ENCODE measurements around the gene POLR1D.
"Not testable (repeated sequence)": the region's sequence is repeated elsewhere in the genome, so short reads cannot be mapped to it uniquely, and the experiment has no call there.

Gene POLR1D

DNA sequence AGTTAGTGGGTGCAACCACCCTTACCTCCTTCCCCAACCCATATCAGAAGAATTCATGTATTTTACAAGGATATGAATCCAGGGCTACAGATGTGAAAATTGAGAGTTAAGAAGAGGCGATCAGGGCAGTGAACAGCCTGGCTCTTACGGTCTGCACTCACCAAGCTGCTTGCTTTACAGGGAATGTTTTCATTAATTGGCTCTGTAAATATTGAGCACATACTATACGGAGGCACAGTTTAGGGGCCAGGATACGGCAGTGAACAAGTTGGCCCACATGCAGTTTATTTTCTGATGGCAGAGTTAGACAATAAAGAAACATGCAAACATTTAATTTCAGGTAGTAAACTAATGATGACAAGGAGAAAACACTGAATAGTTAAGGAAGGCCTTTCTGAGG is 6.4 kb downstream of the POLR1D start:
- no peaks in the 10 kb centered on the region for H3K36me3 ChIP-seq (ENCODE audit: control insufficient read depth, insufficient read depth, low read length)
- no peak for DNase-seq (ENCODE audit: low read depth, low spot score)
- H3K4me1 ChIP-seq (ENCODE audit: control insufficient read depth, insufficient read depth, low read length): no peaks in the 10 kb centered on the region; the same call in 1 of the 2 replicates
- no peaks in the 10 kb centered on the region for H3K9me3 ChIP-seq (ENCODE audit: control insufficient read depth, insufficient read depth, low read length)
- no peak overlapping the region for H3K27ac ChIP-seq (ENCODE audit: low read length)
- no peaks in the 10 kb centered on the region for H3K27me3 ChIP-seq (ENCODE audit: control insufficient read depth, insufficient read depth, low read length)
- no CpG with 5 or more reads among the region's 4 CpGs for WGBS (ENCODE audit: insufficient coverage, insufficient read length)
- no peak overlapping the region for H3K4me3 ChIP-seq (ENCODE audit: low read length)

DNA sequence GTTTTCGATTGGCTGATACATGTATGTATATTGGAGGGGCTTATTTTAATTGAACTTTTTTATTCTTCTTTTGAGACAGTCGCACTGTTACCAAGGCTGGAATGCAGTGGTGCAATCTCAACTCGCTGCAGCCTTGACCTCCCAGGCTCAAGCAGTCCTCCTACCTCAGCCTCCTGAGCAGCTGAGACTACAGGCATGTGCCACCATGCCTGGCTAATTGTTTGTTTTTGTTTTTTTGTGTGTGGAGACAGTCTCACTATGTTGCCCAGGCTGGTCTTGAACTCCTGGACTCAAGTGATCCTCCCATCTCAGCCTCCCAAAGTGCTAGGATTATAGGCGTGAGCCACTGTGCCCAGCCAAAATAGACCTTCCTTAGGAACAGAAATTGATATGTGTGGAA is 7.1 kb downstream of the POLR1D start:
- not testable (repeated sequence) for H3K4me3 ChIP-seq (ENCODE audit: low read length); H3K27me3 ChIP-seq (ENCODE audit: control insufficient read depth, insufficient read depth, low read length); H3K4me1 ChIP-seq (ENCODE audit: control insufficient read depth, insufficient read depth, low read length); H3K36me3 ChIP-seq (ENCODE audit: control insufficient read depth, insufficient read depth, low read length); DNase-seq (ENCODE audit: low read depth, low spot score); H3K9me3 ChIP-seq (ENCODE audit: control insufficient read depth, insufficient read depth, low read length); H3K27ac ChIP-seq (ENCODE audit: low read length)
- WGBS (ENCODE audit: insufficient coverage, insufficient read length): 100% methylated on average over 1 of the region's 4 CpGs

DNA sequence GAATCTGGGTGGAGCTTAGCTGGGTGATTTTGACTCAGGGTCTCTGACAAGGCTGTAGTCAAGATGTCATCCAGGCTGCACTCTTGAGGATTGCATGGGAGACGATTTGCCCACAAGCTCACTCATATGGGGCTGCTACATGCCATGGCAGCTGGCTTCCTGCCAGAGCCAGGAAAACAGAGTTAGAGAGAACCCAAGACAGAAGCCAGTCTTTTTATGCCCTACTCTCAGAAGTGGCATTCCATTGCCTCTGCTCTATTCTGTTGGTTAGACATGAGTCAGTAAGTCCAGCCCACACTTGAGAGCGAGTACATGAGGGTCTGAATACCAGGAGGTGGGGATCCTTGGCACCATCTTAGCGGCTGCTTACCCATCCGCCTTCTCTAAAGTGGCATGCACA is 9.5 kb downstream of the POLR1D start:
- no CpG with 5 or more reads among the region's 4 CpGs for WGBS (ENCODE audit: insufficient coverage, insufficient read length)
- no peak overlapping the region for H3K4me3 ChIP-seq (ENCODE audit: low read length)
- H3K4me1 ChIP-seq (ENCODE audit: control insufficient read depth, insufficient read depth, low read length): no peaks in the 10 kb centered on the region
- H3K36me3 ChIP-seq (ENCODE audit: control insufficient read depth, insufficient read depth, low read length): no peaks in the 10 kb centered on the region
- no peaks in the 10 kb centered on the region for H3K9me3 ChIP-seq (ENCODE audit: control insufficient read depth, insufficient read depth, low read length)
- H3K27ac ChIP-seq (ENCODE audit: low read length): no peak overlapping the region
- no peaks in the 10 kb centered on the region for H3K27me3 ChIP-seq (ENCODE audit: control insufficient read depth, insufficient read depth, low read length)
- no peak for DNase-seq (ENCODE audit: low read depth, low spot score)

DNA sequence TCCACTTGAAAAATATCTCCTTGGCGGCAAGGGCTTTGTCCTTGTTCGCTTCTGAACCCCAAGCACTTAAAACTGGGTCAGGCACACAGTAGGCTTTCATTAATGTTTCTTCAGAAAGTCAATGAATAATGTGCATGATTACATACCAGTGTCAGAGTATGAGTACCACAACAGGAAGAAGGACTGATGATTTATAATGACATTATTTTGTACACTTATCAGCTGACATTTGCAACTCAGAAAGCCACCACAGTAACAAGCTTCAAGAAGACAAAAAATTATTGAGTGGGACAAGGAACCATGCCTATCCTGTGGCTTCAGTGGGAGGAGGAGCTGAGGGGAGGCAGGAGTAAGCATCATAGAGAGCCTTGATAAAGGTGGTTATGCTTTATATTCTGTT is 10.0 kb downstream of the POLR1D start:
- H3K27ac ChIP-seq (ENCODE audit: low read length): no peak overlapping the region
- DNase-seq (ENCODE audit: low read depth, low spot score): no peak
- WGBS (ENCODE audit: insufficient coverage, insufficient read length): no CpG with 5 or more reads among the region's 2 CpGs
- no peaks in the 10 kb centered on the region for H3K27me3 ChIP-seq (ENCODE audit: control insufficient read depth, insufficient read depth, low read length)
- H3K4me3 ChIP-seq (ENCODE audit: low read length): no peak overlapping the region
- H3K4me1 ChIP-seq (ENCODE audit: control insufficient read depth, insufficient read depth, low read length): no peaks in the 10 kb centered on the region
- H3K9me3 ChIP-seq (ENCODE audit: control insufficient read depth, insufficient read depth, low read length): no peaks in the 10 kb centered on the region
- no peaks in the 10 kb centered on the region for H3K36me3 ChIP-seq (ENCODE audit: control insufficient read depth, insufficient read depth, low read length)

DNA sequence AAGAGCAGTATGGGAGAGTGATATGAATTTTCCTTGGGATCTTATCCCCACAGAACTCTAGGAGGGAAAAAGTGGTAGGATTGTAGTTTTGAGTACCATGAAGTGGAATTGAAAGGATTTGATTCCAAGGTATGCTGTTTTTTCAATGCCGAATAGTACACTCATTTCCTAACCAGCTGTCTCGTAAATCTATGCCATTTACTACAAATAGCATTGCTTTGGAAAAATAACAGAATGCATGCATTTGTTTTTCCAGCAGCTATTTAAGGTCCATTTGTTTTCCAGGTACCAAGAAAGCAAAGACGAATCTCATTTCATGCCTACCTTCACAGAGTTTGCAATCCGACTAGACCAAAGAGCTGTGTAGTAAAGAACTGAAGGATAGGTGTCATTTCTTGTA is 10.5 kb downstream of the POLR1D start:
- Histone ChIP-seq H3K36me3 (ENCODE audit: control insufficient read depth, insufficient read depth, low read length) (no peaks in the 10 kb centered on the region), H3K27me3 (ENCODE audit: control insufficient read depth, insufficient read depth, low read length) (no peaks in the 10 kb centered on the region), H3K9me3 (ENCODE audit: control insufficient read depth, insufficient read depth, low read length) (no peaks in the 10 kb centered on the region), H3K4me3 (ENCODE audit: low read length) (no peak overlapping the region), H3K4me1 (ENCODE audit: control insufficient read depth, insufficient read depth, low read length) (no peaks in the 10 kb centered on the region), H3K27ac (ENCODE audit: low read length) (no peak overlapping the region)
- no peak for DNase-seq (ENCODE audit: low read depth, low spot score)
- no CpG with 5 or more reads among the region's 4 CpGs for WGBS (ENCODE audit: insufficient coverage, insufficient read length)

DNA sequence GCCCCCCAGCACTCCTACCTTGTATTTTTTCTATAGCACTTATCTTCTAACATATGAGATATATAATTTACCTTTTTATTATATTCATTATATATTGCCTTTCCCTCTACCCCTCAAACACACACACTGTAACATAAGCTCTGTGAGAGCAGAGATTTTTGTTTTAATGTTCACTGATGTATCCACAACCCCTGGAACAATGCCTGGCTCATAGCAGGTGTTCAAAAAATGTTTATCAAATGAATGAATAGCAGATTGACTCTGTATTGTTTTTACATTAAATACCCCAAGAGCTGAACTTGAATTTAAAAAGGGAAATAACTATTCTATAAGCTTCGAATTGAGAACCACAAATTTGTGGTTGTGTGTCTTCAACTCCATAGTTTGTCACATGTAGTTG is 11.0 kb downstream of the POLR1D start:
- no peak for DNase-seq (ENCODE audit: low read depth, low spot score)
- no CpG with 5 or more reads among the region's 1 CpG for WGBS (ENCODE audit: insufficient coverage, insufficient read length)
- Histone ChIP-seq H3K36me3 (ENCODE audit: control insufficient read depth, insufficient read depth, low read length) (no peaks in the 10 kb centered on the region), H3K27ac (ENCODE audit: low read length) (no peak overlapping the region), H3K4me3 (ENCODE audit: low read length) (no peak overlapping the region), H3K9me3 (ENCODE audit: control insufficient read depth, insufficient read depth, low read length) (no peaks in the 10 kb centered on the region), H3K4me1 (ENCODE audit: control insufficient read depth, insufficient read depth, low read length) (no peaks in the 10 kb centered on the region), H3K27me3 (ENCODE audit: control insufficient read depth, insufficient read depth, low read length) (no peaks in the 10 kb centered on the region)

DNA sequence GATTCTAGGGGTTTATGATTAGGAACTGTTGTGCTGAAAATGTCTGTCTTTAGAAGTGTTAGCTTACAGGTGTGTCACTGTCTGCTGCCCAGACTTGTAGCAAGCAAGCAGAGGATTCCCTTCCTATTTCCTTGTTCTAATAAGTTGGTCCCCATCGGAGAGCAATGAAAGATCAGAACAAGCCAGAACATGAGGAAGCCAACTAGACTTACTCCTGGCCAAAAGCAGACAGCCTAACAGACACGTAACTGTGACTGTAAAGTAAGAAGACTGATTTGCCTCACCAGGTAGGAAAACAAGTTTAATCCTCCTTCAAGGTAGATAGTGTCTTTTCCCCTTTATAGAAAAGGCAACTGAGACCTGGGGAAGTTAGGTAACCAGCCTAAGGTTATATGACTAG is 12.5 kb downstream of the POLR1D start:
- Histone ChIP-seq H3K27ac (ENCODE audit: low read length) (no peak overlapping the region), H3K4me3 (ENCODE audit: low read length) (no peak overlapping the region), H3K9me3 (ENCODE audit: control insufficient read depth, insufficient read depth, low read length) (no peaks in the 10 kb centered on the region; the same call in 1 of the 2 replicates), H3K4me1 (ENCODE audit: control insufficient read depth, insufficient read depth, low read length) (no peaks in the 10 kb centered on the region), H3K27me3 (ENCODE audit: control insufficient read depth, insufficient read depth, low read length) (no peaks in the 10 kb centered on the region), H3K36me3 (ENCODE audit: control insufficient read depth, insufficient read depth, low read length) (no peaks in the 10 kb centered on the region)
- DNase-seq (ENCODE audit: low read depth, low spot score): no peak
- WGBS (ENCODE audit: insufficient coverage, insufficient read length): no CpG with 5 or more reads among the region's 2 CpGs

DNA sequence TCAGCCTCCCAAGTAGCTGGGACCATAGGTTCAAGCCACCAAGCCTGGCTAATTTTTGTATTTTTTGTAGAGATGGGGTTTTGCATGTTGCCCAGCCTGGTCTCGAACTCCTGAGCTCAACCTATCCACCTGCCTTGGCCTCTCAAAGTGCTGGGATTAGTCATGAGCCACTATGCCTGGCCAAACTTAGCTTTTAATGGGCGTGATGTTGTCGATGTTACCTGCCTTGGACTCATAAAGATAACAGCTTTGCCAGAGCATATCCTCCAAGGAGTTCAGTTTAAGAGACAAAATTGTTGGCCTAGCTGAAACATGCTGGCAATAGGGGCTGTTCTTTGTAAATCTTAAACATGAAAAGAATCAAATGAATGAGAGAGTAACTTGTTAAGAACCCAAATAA is 13.1 kb downstream of the POLR1D start:
- no CpG with 5 or more reads among the region's 3 CpGs for WGBS (ENCODE audit: insufficient coverage, insufficient read length)
- H3K9me3 ChIP-seq (ENCODE audit: control insufficient read depth, insufficient read depth, low read length): no peaks in the 10 kb centered on the region; the same call in 1 of the 2 replicates

DNA sequence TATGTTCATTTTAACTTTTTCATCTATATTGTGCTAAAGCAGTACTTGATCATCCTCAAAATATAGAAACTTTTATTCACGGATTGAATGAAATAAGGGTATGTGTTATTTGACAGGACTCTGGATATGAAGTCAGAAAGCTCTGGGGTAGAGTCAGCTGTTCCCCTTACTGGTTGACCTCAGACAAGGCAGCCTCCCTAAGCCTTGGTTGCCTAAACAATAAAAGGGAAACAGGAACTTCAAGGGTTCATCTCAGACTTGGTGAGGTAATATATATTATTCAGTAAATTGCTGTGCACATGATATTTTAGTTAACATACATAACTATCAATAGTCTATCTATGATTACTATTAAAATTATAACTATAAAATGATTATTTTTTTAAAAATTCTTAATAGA is 13.6 kb downstream of the POLR1D start:
- no peaks in the 10 kb centered on the region for H3K27me3 ChIP-seq (ENCODE audit: control insufficient read depth, insufficient read depth, low read length)
- H3K36me3 ChIP-seq (ENCODE audit: control insufficient read depth, insufficient read depth, low read length): no peaks in the 10 kb centered on the region
- no peak overlapping the region for H3K27ac ChIP-seq (ENCODE audit: low read length)
- H3K9me3 ChIP-seq (ENCODE audit: control insufficient read depth, insufficient read depth, low read length): no peaks in the 10 kb centered on the region; the same call in 1 of the 2 replicates
- H3K4me1 ChIP-seq (ENCODE audit: control insufficient read depth, insufficient read depth, low read length): no peaks in the 10 kb centered on the region
- no CpG with 5 or more reads among the region's 1 CpG for WGBS (ENCODE audit: insufficient coverage, insufficient read length)
- H3K4me3 ChIP-seq (ENCODE audit: low read length): no peak overlapping the region
- DNase-seq (ENCODE audit: low read depth, low spot score): no peak

More for the DNA sequence above, 13.1 kb downstream of the POLR1D start:
- DNase-seq (ENCODE audit: low read depth, low spot score): no peak
- Histone ChIP-seq H3K4me1 (ENCODE audit: control insufficient read depth, insufficient read depth, low read length) (no peaks in the 10 kb centered on the region), H3K27ac (ENCODE audit: low read length) (no peak overlapping the region), H3K36me3 (ENCODE audit: control insufficient read depth, insufficient read depth, low read length) (no peaks in the 10 kb centered on the region), H3K4me3 (ENCODE audit: low read length) (no peak overlapping the region), H3K27me3 (ENCODE audit: control insufficient read depth, insufficient read depth, low read length) (no peaks in the 10 kb centered on the region)

DNA sequence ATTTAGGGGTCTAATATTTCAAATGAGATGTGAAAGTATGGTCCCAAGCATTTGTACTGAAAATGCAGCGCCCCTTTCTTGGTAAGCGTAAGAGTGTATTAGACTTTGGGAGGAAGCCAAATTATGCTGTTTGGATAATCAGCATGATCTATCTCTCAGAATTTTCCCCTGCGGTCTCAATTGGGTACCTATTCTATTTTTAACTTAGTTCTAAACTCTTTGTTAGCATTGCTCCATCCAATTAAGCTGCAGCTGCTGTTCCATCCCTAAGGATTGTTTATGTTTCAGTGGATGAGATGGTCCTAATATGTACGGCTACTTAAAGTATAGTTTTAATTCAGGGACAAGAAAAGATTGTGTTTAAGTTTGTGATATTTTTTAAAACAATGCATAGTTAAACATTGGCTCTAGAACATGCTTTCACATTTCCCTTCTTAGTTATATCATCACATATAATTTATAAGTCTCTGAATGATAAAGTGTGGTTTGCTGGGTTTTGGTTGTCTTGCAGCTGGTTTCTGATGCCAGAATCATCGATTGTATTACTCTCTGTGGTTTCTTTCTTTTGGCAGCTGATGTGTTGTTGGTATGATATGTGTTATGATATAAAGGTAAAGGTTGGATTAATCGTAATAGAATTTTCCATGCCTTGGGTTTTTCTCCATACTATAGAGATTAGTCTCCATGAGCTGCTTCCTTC is 15.0 kb downstream of the POLR1D start:
- WGBS (ENCODE audit: insufficient coverage, insufficient read length): no CpG with 5 or more reads among the region's 6 CpGs
- Histone ChIP-seq H3K27me3 (ENCODE audit: control insufficient read depth, insufficient read depth, low read length) (no peaks in the 10 kb centered on the region), H3K9me3 (ENCODE audit: control insufficient read depth, insufficient read depth, low read length) (no peaks in the 10 kb centered on the region; the same call in 1 of the 2 replicates), H3K4me3 (ENCODE audit: low read length) (no peak overlapping the region), H3K4me1 (ENCODE audit: control insufficient read depth, insufficient read depth, low read length) (no peaks in the 10 kb centered on the region), H3K36me3 (ENCODE audit: control insufficient read depth, insufficient read depth, low read length) (no peaks in the 10 kb centered on the region), H3K27ac (ENCODE audit: low read length) (no peak overlapping the region)
- DNase-seq (ENCODE audit: low read depth, low spot score): no peak

DNA sequence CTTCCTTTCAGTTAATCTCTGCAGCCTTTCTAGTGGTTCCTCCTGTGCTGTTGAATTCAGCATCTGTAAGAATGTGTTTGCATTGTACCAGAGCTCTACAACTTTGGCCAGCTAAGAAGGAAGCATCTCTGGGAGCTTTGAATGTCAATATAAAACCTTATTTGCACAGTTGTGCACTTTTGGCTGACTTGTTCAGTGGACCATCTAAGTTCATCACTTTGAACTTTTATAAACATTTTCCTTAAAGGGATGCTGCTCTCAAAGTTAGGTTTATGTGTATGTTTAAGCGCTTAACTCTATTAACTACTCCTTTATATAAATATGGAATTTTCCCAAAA is 15.6 kb downstream of the POLR1D start:
- H3K9me3 ChIP-seq (ENCODE audit: control insufficient read depth, insufficient read depth, low read length): no peaks in the 10 kb centered on the region; the same call in 1 of the 2 replicates
- DNase-seq (ENCODE audit: low read depth, low spot score): no peak
- WGBS (ENCODE audit: insufficient coverage, insufficient read length): no CpG with 5 or more reads among the region's 1 CpG
- H3K27ac ChIP-seq (ENCODE audit: low read length): no peak overlapping the region
- no peak overlapping the region for H3K4me3 ChIP-seq (ENCODE audit: low read length)
- H3K36me3 ChIP-seq (ENCODE audit: control insufficient read depth, insufficient read depth, low read length): no peaks in the 10 kb centered on the region
- H3K27me3 ChIP-seq (ENCODE audit: control insufficient read depth, insufficient read depth, low read length): no peaks in the 10 kb centered on the region
- no peaks in the 10 kb centered on the region for H3K4me1 ChIP-seq (ENCODE audit: control insufficient read depth, insufficient read depth, low read length)

Data from iPS DF 6.9 (cell line).